GM20431 (cell line): ENCODE data around the gene NHLRC1.
"Not testable (repeated sequence)": the region's sequence is repeated elsewhere in the genome, so short reads cannot be mapped to it uniquely, and the experiment has no call there.

Source experiments
- in situ Hi-C: fragments of 300-500 bp; cut with MseI, MboI; formaldehyde crosslinking; loops from one replicate; pipeline ENCODE4 v1.15.0; 2020; ENCODE audit warnings: low sequenced_read_pairs; ENCODE audit not compliant: unreplicated experiment

Gene NHLRC1

DNA sequence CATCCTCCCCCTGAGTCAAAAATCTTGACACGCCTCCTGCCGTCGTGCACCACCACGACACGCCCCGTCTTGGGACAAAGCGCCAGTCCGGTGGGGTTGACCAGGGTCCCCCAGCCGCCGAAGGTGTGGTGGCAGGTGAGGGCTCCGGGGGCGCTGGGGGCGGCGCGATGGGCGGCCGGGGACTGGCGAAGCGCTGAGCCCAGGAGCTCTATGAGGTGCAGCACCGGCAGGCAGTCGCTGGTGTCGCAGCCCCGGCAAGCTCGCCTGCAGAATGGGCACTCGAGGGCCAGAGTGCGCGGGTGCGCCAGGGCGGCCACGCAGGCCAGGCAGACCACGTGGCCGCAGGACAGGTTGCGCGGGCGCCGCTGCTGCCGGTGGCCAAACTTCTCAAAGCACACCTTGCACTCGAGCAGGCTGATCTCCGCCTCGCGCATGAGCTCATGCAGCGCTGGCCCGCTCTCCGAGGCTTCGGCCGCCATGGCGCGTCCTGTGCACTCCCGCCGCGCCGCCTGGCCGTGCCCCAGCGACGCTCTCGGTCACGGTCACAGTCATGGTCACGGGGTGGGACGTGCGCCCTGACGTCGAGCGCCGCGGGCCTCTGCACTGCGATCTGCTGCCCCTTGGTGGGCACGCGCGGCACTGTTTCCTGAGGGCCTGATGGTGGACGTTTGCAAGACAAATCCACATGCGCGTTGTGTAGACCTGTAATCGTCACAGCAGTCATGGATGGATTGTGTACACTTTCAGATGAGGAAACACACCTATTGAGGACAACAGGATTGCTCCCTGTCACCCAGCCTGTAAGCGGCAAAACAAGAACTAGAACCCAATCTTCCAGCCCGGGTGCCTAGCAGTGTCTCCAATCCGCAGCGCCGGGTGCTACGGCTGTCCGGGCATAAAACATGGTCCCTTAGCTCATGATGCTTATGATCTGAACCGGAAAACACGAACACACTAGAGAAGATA, at the start of gene NHLRC1:
Gene NHLRC1, minus strand, starts transcription at position 550 of the 966 bp plus-strand sequence. Its CDS starts 71 bp downstream, at position 479.
- in situ Hi-C loops: no loop called here

DNA sequence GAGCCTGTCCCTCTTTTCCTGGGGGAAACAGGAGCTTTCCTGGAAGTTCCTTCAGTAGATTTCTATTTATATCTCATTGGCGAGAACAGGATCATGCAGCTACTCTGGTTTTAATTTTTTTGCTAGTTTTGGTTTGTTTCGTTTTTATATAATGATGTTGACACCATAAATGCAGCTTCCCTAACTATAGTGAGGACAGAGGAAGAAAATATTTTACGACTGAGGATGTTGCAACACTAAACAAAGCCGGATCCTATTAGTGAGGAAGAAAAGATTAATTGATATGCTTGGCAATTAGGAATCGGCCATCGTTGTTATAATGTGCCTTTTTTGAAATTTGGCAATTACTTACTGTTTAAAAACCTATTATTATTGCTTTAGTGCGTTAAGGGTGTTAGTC, 49.4 kb upstream of the NHLRC1 start:
- in situ Hi-C loops: no loop called here

DNA sequence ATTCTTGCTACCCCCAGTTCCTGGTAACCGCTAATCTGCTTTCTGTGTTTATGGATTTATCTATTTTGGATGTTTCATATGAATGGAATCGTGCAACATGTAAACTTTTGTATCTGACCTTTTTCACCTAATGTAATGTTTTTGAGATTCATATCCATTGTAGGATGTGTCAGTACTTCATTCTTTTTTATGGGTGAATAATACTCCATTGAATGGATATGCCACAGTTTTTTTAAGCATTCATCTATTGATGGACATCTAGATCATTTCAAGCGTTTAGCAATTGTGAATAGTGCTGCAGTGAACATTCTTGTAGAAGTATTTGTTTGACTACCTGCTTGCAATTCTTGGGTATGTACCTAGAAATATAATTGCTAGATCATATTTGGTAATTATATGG, 45.8 kb upstream of the NHLRC1 start:
- in situ Hi-C loops: no loop called here

DNA sequence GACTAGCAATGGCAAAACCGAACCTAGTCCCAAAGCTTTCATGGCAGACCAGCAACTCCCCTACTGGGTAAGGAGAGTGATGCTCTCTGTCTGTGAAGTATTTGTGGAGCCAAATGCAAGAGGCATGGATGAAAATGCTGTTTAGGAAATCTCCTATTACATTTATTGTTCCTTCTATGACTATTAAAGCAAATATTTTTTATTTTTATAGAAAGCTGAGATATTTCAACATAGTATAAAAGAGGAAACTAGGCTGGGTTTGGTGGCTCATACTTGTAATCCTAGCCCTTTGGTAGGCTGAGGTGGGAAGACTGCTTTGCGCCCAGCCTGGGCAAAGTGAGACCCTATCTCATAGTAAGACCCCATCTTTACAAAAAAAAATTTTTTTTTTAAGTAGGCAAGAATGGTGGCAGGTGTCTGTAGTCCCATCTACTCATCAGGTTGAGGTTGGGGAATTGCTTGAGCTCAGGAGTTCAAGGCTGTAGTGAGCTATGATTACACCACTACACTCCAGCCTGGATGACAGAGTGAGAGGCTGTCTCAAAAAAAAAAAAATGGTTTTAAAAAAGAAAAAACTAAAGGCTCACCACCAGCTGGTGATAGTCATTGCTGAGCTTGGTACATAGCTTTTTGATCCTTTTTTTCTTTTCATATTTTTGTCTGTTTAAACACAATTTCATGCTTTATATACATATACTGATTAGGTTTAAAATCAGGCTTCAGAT, 44.0 kb upstream of the NHLRC1 start:
- in situ Hi-C loops: no loop called here

DNA sequence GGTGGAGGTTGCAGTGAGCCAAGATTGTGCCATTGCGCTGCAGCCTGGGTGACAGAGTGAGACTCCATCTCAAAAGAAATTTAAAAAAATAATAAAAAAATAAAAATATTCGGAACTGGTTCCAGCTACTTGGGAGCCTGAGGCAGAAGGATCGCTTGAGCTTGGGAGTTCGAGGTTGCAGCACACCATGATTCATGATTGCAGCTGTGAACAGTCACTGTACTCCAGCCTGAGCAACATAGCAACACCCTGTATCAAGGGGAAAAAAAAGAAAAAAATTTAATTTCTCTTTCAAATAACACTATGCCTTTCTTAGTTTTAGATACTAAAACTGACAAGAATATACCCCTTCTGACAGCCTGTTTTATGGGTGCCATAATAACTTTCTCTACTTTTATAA, 43.3 kb upstream of the NHLRC1 start:
- in situ Hi-C loops: no loop called here

DNA sequence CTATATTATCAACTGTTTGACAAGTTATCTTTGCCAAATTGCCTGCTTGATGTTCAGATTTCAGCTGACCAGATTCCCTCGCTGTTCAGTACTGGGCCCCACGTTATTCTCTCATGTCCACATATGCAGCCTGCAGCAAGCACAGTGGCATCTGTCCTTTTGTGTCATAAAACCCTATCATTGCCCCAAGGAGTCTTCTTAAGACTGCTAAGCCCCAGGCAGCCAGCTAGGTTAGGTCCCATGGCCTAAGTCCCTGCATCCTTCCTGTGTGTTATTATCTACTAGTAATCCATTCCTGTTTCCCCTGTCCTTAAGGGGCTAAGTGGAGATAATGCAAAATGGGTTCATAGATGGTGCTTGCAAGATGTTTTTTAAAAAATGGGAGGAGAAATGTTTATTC, 39.9 kb upstream of the NHLRC1 start:
- in situ Hi-C loops: no loop called here

DNA sequence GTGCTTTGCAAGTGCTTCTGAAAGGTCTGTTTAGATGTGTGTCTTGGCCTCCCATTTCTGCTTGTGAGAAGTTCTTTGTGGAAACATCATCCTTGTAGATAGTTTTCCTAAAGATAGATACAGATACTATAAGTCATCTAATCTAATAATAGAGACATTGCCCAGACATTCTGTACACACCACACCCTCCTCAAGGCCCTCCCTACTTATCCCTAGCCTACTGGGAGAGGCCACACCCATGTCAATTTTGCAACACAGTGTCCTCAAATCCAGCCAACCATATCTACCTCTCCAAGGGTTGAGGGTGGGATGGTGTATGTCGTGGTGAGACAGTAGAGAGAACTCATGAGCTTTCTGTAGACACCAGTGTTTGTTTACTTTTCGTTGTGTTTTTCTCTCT, 39.0 kb upstream of the NHLRC1 start:
- in situ Hi-C loops: no loop called here

DNA sequence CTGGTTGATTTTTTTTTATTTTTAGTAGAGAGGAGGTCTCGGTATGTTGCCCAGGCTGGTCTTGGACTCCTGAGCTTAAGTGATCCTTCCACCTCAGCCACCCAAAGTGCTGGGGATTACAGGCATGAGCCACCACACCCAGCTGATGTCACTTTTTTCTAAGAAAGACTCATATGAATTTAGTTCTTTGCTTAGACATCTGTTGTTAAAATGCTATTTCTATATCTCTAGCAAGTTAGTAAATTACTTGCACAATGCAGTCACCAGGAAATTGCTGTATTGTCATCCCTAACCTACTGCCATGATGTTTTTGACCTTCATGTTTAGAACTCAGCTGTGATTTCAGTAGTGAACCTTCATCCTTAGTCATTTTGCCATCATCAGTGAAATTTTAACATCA, 38.4 kb upstream of the NHLRC1 start:
- in situ Hi-C loops: no loop called here

DNA sequence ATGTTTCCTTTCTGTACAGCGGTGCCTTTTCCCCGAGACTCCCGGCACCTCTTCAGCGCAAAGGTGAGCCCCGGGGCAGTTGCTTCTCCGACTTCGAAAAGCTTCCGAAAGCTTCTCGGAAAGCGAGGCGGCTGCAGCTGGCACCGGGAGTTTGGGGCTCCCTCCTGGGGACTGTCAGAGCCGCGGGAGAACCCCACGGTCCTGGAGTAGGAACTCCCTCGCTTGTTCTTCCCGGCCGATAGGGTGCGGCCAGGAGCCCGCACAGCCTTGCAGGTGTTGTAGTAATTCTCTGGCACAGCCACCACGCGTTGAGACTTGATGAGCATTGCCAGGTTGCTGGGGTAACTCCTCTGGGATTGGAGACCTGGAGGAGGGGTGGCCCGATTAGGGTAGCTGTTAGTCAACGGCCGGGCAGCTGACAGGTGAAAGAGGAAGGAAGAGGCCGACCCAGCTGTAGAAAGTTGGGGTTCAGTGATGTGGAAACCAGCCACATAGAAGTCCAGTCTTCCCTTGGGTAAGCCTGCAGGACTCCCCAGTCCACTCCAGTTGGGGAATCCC, 33.5 kb upstream of the NHLRC1 start:
- in situ Hi-C loops: no loop called here

DNA sequence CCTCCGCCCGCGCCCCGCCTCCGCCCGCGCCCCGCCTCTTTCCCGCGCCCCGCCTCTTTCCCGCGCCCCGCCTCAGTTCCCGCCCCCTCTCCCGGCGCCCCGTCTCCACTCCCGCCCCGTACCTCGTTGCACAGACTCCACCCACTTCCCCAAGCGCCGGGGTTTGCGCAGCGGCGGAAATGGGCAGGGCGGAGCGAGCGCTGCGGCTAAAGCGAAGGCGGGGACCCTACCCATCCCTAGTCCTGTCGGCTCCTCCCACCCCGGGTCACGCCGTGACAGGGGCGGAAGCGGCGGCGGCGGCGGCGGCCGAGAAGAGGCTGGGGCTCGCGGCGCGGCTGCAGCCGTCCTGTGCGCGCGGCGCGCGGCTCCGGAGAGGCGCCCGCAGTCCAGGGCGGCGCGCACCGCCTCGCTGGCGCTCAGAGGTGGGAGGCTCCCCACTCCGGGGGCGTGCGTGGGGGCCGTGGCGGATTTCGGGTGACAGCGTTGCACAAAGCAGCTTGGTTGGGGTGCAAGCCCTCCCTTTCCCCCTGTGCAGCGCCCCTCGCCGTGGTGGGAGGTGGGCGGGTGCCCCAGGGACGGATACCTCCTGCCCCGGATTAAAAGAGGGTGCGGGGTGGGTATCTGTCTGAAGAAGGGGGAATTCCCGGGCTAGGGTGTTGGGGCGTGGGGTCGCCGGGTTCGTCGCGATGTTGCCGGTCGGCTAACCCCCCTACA, 32.8 kb upstream of the NHLRC1 start, which contains the start of gene KDM1B:
Gene KDM1B, plus strand, starts transcription at position 273 of the 714 bp plus-strand sequence. CDS start 4,474 bp downstream, outside the sequence.
- in situ Hi-C loops: no loop called here

DNA sequence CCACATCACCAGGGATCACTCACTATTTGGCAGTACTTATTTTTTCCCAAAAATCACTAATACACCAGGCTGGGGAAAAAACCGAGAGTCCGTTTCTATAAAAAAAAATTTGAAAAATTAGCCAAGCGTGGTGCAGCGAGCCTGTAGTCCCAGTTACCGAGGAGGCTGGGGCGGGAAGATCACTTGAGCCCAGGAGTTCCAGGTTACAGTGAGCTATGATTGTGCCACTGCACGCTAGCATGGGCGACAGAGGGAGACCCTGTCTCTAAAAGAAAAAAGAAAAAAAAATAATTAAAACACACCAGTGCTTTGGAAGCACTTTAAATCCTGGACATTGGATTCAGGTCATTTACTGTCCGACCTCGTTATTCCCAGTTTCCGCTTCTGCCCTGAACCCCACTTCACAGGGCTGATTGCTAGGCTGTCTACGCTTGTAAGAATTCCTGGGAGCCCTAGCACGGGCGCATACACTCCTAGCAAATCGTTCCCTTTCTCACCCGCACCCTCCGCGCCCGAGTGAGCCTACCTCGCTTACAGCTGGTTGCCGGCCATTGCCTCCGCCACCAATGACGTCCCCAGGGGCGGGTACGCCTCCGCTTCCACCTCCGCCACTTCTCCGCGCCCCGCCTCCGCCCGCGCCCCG, 32.2 kb upstream of the NHLRC1 start, which contains the start of gene TPMT:
Gene TPMT, minus strand, starts transcription at position 571 of the 643 bp plus-strand sequence. CDS start 5,950 bp downstream, outside the sequence.
- in situ Hi-C loops: no loop called here

DNA sequence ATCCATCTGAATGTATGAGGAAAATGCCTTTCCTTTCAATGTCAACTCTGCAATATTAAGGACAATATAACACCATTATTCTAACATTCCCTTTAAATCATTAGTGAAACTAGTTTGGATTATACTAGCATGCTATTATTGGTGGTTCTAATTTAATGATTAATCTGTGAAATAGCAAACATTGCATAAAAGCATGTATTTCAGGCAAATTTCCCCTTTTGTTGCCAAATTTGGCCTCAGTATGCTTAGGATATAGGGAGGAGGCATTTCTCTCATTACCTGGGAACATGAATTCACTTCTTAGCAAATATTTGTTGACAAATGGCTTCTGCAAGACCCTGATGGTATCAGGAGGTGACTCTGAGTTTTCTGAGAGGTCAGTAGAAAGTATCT, 30.8 kb upstream of the NHLRC1 start:
- in situ Hi-C loops: no loop called here

DNA sequence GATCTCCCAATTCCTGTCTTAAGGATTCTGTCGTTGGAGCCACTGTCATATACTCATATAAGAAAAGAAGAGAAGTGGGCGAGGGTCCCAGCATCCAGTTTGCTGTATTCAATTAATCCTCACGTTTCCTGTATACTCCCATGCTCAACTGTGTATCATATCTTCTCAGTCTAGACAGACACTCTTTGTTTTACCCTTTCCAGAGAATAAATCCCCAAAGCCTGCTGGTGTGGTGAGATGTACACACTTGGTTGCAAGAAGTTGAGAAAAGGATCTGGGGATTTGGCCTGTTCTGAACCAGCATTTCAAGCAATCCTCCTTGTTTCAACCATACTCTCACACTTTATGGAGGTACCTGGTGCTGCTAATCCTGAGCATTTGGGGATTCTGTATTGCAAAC, 29.3 kb upstream of the NHLRC1 start:
- in situ Hi-C loops: no loop called here

DNA sequence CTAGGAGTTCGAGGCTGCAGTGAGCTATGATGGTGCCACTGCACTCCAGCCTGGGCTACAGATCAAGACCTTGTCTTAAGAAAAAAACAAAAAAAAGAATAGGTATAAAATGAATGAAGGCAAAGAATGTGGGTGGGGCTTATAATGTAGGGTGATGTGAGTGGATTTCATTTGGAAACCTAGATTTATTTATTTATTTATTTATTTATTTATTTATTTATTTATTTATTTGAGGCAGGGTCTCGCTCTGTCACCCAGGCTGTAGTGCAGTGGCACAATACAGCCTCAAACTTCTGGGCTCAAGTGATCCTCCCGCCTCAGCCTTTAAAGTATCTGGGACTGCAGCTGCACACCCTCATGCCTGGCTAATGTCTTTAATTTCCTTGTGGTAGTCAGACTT, 28.9 kb upstream of the NHLRC1 start:
- in situ Hi-C loops: not testable (repeated sequence)

DNA sequence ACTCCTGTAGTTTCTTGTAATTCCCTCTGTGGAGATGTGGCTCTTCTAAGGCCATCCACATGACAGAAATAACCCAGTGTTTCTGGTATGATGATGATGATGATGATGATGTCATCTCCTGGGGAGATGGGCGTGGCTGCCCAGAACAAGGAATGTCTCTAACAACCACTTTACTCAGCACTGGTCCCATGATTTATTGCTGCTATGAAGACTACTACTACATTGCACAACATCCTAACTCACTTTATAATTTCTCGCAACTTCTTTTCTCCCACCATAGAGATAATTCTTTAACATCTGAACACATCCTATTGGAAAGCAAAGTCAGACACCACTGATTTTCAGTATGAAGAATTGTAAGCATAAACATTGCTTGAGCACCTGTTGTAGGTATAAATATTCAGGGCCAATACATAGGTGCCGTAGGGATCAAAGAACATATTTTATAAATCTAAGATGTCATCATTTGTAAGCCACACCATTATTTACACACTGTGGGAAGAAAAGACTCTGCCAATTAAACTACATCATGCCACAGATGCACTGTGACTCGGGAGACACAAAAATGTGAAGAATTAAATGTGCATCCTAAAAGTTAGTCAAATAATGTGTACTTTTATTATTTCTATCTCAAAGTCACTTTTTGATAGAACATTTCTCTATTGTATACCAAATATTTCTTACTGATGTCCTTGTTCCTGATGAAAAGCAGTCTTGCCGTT, 26.0 kb upstream of the NHLRC1 start:
- in situ Hi-C loops: no loop called here

DNA sequence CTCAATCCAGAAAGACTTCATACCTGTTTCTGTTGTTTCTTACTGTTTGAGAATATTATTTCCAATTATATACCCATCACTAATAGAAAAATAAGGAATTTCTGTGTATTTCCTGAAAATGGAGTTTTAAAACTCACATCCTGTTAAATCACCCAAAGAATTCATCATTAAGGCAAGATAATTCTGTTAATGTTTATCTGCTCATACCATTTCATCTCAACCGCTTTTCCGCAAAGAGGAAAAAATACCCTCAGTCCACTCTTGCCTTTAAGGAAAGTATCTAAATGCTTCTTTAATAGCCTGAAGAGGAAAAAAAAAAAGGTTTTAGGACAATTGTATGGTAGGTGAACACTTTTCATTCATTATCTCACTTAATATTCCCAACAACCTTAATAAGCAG, 25.1 kb upstream of the NHLRC1 start:
- in situ Hi-C loops: no loop called here

DNA sequence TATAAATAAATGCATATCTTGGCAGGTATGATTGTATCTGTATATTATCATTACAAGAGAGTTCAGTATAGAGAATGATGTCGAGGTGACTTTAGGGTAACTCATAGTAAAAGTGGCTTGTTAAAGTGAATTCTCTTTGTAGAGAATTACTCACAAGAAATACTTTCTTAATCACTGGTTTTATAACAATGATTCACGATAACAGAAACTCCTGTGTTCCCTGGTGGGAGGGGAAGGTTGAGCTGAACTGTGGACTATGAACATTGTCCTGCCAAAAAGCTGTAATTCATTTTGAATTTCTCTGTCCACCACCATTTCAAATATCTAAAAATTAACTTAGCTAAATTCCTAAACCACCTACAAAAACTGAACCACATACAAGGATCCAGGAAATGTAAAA, 24.7 kb upstream of the NHLRC1 start:
- in situ Hi-C loops: no loop called here

DNA sequence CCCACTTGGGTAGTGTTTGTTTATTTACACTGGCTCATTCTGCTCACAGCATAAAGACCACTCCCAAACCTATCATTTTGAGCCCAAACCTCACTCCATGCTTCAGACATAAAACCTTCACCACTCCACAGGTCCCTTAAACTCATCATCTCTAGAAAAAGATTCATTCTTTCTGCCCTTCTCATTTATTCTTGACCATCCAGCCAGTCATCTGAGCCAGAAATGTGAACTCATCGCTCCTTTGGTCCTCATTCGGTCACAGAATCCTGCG, 20.0 kb upstream of the NHLRC1 start:
- in situ Hi-C loops: no loop called here
